Measurements from ENCODE around the gene CENPP. TPM values are rescaled to one million over a fixed set of nuclear protein-coding genes. Genes with fewer than 3 reads are reported as not detected.

Gene CENPP
- total and polyA plus RNA-seq, 4 donors: 0.62 to 8.7 (median 1.3) TPM

DNA sequence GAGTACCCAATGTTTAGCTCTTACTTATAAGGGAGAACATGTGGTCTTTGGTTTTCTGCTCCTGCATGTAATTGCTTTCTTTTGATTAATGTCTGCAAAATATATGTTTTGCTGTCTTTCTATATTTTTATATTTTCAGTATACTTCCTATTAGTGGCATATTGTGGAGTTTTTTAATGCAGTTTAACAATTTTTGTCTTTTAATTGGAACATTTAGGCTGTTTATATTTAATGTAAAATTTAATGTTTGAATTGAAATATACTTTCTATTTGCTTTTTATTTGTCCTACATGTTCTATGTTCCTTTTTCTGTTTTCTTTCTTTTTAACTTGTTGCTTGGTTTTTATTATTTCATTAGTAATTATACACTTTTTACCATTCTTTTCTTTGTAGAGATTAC is 205.1 kb downstream of the CENPP start:
- H3K4me1 ChIP-seq (ENCODE audit: control insufficient read depth in 4 of 4, insufficient read depth in 4 of 4, low read length in 3 of 4): peaks cover 0 to 10% (median 5%) of the 10 kb centered on the region in 4 donors
- DNase-seq (ENCODE audit: low spot score): no peak
- no peak for TF ChIP-seq NR2F2 (IDR thresholded peaks at IDR 0.05)
- H3K36me3 ChIP-seq (ENCODE audit: control insufficient read depth in 4 of 4, insufficient read depth in 3 of 4, low read depth in 1 of 4, low read length in 3 of 4): no peaks in the 10 kb centered on the region
- no peak overlapping the region for H3K9ac ChIP-seq (ENCODE audit: low read depth in 1 of 2, low read length in 2 of 2)
- H3K27ac ChIP-seq (ENCODE audit: low read depth in 1 of 2, low read length in 2 of 2): no peak overlapping the region
- H3K4me3 ChIP-seq (ENCODE audit: low read depth in 1 of 3, low read length in 3 of 3): no peak overlapping the region
- H3K27me3 ChIP-seq (ENCODE audit: control insufficient read depth in 4 of 4, insufficient read depth in 4 of 4, low read length in 3 of 4): no peaks in the 10 kb centered on the region
- H3K9me3 ChIP-seq (ENCODE audit: control insufficient read depth in 4 of 4, low read length in 3 of 4): no peaks in the 10 kb centered on the region

DNA sequence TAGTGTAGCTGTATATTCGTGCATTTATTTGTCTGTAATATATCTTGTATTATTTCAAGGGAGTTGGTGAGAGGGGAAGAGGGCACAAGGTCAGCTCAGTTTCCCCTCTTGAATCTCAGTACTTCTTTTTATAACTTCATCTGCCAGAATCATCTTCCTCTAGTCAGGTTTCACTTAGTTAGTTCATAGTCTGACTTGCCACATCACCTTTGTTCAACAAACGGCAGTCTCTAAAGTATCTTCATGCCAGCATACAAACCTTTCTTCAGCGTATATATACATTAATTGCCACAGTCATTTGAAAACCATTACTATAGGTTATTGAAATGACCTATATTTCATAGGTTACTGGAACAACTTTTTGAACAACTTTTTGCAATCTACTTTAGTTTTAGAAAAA is 208.5 kb downstream of the CENPP start:
- 36% methylated on average over 3 of the region's 3 CpGs for WGBS
- no peak for DNase-seq (ENCODE audit: low spot score)
- peak overlapping the region in 1 of 3 donors; percentile 44 for H3K4me3 ChIP-seq (ENCODE audit: low read depth in 1 of 3, low read length in 3 of 3)

More for the DNA sequence above, 208.5 kb downstream of the CENPP start:
- peak overlapping the region; percentile 70 to 81 for H3K27ac ChIP-seq (ENCODE audit: low read depth in 1 of 2, low read length in 2 of 2)
- no peaks in the 10 kb centered on the region for H3K9me3 ChIP-seq (ENCODE audit: control insufficient read depth in 4 of 4, low read length in 3 of 4)
- no peaks in the 10 kb centered on the region for H3K27me3 ChIP-seq (ENCODE audit: control insufficient read depth in 4 of 4, insufficient read depth in 4 of 4, low read length in 3 of 4)
- no peaks in the 10 kb centered on the region for H3K36me3 ChIP-seq (ENCODE audit: control insufficient read depth in 4 of 4, insufficient read depth in 3 of 4, low read depth in 1 of 4, low read length in 3 of 4)
- TF ChIP-seq RAD21 (IDR thresholded peaks at IDR 0.05) (no peak), NR2F2 (IDR thresholded peaks at IDR 0.05) (no peak), TAF1 (conservative IDR thresholded peaks at IDR 0.05) (no peak), RXRA (IDR thresholded peaks at IDR 0.05) (peak in 1 of 2 donors; percentile 21), GABPA (IDR thresholded peaks at IDR 0.05 in 1 of 2, conservative IDR thresholded peaks at IDR 0.05 in 1 of 2) (no peak), FOXA2 (IDR thresholded peaks at IDR 0.05) (no peak), HNF4A (conservative IDR thresholded peaks at IDR 0.05) (peak; percentile 51 to 70), FOXA1 (IDR thresholded peaks at IDR 0.05) (no peak), EGR1 (IDR thresholded peaks at IDR 0.05; ENCODE audit: low read depth in 2 of 2) (no peak), HNF4G (IDR thresholded peaks at IDR 0.05) (no peak), YY1 (IDR thresholded peaks at IDR 0.05) (no peak), SP1 (IDR thresholded peaks at IDR 0.05) (no peak)
- TF ChIP-seq, protein P1, sequence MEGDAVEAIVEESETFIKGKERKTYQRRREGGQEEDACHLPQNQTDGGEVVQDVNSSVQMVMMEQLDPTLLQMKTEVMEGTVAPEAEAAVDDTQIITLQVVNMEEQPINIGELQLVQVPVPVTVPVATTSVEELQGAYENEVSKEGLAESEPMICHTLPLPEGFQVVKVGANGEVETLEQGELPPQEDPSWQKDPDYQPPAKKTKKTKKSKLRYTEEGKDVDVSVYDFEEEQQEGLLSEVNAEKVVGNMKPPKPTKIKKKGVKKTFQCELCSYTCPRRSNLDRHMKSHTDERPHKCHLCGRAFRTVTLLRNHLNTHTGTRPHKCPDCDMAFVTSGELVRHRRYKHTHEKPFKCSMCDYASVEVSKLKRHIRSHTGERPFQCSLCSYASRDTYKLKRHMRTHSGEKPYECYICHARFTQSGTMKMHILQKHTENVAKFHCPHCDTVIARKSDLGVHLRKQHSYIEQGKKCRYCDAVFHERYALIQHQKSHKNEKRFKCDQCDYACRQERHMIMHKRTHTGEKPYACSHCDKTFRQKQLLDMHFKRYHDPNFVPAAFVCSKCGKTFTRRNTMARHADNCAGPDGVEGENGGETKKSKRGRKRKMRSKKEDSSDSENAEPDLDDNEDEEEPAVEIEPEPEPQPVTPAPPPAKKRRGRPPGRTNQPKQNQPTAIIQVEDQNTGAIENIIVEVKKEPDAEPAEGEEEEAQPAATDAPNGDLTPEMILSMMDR (IDR thresholded peaks at IDR 0.05; ENCODE audit: low read depth, low read length, missing input control): no peak
- TF ChIP-seq, protein P2, sequence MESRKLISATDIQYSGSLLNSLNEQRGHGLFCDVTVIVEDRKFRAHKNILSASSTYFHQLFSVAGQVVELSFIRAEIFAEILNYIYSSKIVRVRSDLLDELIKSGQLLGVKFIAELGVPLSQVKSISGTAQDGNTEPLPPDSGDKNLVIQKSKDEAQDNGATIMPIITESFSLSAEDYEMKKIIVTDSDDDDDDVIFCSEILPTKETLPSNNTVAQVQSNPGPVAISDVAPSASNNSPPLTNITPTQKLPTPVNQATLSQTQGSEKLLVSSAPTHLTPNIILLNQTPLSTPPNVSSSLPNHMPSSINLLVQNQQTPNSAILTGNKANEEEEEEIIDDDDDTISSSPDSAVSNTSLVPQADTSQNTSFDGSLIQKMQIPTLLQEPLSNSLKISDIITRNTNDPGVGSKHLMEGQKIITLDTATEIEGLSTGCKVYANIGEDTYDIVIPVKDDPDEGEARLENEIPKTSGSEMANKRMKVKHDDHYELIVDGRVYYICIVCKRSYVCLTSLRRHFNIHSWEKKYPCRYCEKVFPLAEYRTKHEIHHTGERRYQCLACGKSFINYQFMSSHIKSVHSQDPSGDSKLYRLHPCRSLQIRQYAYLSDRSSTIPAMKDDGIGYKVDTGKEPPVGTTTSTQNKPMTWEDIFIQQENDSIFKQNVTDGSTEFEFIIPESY (IDR thresholded peaks at IDR 0.05): no peak
- TF ChIP-seq, protein P3, sequence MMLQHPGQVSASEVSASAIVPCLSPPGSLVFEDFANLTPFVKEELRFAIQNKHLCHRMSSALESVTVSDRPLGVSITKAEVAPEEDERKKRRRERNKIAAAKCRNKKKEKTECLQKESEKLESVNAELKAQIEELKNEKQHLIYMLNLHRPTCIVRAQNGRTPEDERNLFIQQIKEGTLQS (IDR thresholded peaks at IDR 0.05): no peak
- TF ChIP-seq, protein P4, sequence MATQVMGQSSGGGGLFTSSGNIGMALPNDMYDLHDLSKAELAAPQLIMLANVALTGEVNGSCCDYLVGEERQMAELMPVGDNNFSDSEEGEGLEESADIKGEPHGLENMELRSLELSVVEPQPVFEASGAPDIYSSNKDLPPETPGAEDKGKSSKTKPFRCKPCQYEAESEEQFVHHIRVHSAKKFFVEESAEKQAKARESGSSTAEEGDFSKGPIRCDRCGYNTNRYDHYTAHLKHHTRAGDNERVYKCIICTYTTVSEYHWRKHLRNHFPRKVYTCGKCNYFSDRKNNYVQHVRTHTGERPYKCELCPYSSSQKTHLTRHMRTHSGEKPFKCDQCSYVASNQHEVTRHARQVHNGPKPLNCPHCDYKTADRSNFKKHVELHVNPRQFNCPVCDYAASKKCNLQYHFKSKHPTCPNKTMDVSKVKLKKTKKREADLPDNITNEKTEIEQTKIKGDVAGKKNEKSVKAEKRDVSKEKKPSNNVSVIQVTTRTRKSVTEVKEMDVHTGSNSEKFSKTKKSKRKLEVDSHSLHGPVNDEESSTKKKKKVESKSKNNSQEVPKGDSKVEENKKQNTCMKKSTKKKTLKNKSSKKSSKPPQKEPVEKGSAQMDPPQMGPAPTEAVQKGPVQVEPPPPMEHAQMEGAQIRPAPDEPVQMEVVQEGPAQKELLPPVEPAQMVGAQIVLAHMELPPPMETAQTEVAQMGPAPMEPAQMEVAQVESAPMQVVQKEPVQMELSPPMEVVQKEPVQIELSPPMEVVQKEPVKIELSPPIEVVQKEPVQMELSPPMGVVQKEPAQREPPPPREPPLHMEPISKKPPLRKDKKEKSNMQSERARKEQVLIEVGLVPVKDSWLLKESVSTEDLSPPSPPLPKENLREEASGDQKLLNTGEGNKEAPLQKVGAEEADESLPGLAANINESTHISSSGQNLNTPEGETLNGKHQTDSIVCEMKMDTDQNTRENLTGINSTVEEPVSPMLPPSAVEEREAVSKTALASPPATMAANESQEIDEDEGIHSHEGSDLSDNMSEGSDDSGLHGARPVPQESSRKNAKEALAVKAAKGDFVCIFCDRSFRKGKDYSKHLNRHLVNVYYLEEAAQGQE (IDR thresholded peaks at IDR 0.05): peak; percentile 15
- TF ChIP-seq, protein P5, sequence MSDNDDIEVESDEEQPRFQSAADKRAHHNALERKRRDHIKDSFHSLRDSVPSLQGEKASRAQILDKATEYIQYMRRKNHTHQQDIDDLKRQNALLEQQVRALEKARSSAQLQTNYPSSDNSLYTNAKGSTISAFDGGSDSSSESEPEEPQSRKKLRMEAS (IDR thresholded peaks at IDR 0.05): no peak
- H3K4me1 ChIP-seq (ENCODE audit: control insufficient read depth in 4 of 4, insufficient read depth in 4 of 4, low read length in 3 of 4): peaks cover 0 to 18% (median 8%) of the 10 kb centered on the region in 4 donors
- H3K9ac ChIP-seq (ENCODE audit: low read depth in 1 of 2, low read length in 2 of 2): peak overlapping the region in 1 of 2 donors; percentile 95
